HG03066 (cell line): ENCODE measurements around the gene GJD3.

Source experiments
- ATAC-seq: cut with Tn5 transposase; IDR thresholded peaks from one replicate; pipeline ENCODE4 v1.9.1; 2021; ENCODE audit warnings: low read depth; ENCODE audit not compliant: unreplicated experiment

GJD3 gene

GRCh38 chr17:40314584-40314956 lies 50.0 kb downstream of the GJD3 start:
- ATAC-seq = no peak

- no peak for ATAC-seq
Observed at GRCh38 chr17:40313668-40314583, 50.6 kb downstream of the GJD3 start.
